Adrenal gland (tissue), 5 donors: ENCODE measurements around the gene ZEB1.

Experiments
- POLR2A ChIP-seq, 2 donors: fragments of 450-650 bp; IDR thresholded peaks; one replicate each; pipeline ENCODE4 v1.6.1; 2017; ENCODE audit warnings: antibody characterized with exemption in 2 of 2, mild to moderate bottlenecking in 2 of 2, moderate library complexity in 1 of 2
- TF ChIP-seq, protein P1 (sequence below), 6 experiments: fragments of 450-650 bp in 4 of 6; fragments of 200-600 bp in 2 of 6; sonication (generic) in 1 of 6; IDR thresholded peaks; 1 replicate in 5 of 6; 2 replicates in 1 of 6; pipeline versions ENCODE4 v1.5.1 to v1.8.0; 2016 to 2021; ENCODE audit warnings: antibody characterized with exemption in 6 of 6, mild to moderate bottlenecking in 2 of 6, moderate library complexity in 1 of 6
- donor health status: DM: no; HTN: no; CAD: no.

DNA sequence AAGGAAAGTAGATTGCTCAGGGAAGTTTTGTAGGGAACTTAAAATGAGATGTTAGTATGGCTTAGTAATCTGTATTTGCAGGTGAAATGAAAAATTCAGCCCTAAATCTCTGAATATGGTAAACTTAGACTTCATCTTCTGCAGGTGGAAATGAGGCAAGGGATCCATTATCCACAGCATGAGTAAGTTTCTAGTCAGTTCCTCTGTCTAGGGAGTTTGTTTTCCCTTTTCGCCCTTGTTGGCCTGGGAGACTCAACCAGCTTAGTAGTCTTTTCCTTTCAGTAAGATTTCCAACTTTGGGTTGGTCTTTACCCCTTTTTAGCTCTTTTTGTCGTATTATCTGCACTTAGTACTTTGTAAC is 65.6 kb downstream of the ZEB1 start:
- TF ChIP-seq, protein P1, sequence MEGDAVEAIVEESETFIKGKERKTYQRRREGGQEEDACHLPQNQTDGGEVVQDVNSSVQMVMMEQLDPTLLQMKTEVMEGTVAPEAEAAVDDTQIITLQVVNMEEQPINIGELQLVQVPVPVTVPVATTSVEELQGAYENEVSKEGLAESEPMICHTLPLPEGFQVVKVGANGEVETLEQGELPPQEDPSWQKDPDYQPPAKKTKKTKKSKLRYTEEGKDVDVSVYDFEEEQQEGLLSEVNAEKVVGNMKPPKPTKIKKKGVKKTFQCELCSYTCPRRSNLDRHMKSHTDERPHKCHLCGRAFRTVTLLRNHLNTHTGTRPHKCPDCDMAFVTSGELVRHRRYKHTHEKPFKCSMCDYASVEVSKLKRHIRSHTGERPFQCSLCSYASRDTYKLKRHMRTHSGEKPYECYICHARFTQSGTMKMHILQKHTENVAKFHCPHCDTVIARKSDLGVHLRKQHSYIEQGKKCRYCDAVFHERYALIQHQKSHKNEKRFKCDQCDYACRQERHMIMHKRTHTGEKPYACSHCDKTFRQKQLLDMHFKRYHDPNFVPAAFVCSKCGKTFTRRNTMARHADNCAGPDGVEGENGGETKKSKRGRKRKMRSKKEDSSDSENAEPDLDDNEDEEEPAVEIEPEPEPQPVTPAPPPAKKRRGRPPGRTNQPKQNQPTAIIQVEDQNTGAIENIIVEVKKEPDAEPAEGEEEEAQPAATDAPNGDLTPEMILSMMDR (IDR thresholded peaks at IDR 0.05) = no peak
- TF ChIP-seq POLR2A (IDR thresholded peaks at IDR 0.05) = no peak
